Right ventricle myocardium inferior (tissue), 1 donor: ENCODE results near the gene CACNA1F. TPM values are rescaled to one million over a fixed set of nuclear protein-coding genes. Genes with fewer than 3 reads are reported as not detected.
A peak's percentile ranks its signal among the peaks of the same experiment; 100 is the strongest.

Experiments
- ATAC-seq: fragments of 200-7000 bp; cut with Tn5 transposase; one replicate; pipeline ENCODE4 v1.9.1; 2020; ENCODE audit warnings: mild to moderate bottlenecking, moderate library complexity
- DNase-seq: peaks from one replicate; pipeline ENCODE4 v3.0.0; 2021; ENCODE audit errors: missing footprints
- intact Hi-C: fragments of 100-400 bp; cut with DNase I; formaldehyde crosslinking; loops from one replicate; pipeline ENCODE4 v1.11.0; 2022
- total RNA-seq: library from RNA; stranded (reverse); fragmentation: NEBNext Ultra II Directional; extraction: Animal tissue kit (Norgen Biotek cat#: 25700); gene quantifications from one replicate; pipeline ENCODE4 v1.2.1, GENCODE V29; 2021
- donor health status: DM: no; HTN: yes; CAD: no; lungs with severe emphysema.

Gene CACNA1F
- total RNA-seq, 1 donor from 2014 or later, result not detected

DNA sequence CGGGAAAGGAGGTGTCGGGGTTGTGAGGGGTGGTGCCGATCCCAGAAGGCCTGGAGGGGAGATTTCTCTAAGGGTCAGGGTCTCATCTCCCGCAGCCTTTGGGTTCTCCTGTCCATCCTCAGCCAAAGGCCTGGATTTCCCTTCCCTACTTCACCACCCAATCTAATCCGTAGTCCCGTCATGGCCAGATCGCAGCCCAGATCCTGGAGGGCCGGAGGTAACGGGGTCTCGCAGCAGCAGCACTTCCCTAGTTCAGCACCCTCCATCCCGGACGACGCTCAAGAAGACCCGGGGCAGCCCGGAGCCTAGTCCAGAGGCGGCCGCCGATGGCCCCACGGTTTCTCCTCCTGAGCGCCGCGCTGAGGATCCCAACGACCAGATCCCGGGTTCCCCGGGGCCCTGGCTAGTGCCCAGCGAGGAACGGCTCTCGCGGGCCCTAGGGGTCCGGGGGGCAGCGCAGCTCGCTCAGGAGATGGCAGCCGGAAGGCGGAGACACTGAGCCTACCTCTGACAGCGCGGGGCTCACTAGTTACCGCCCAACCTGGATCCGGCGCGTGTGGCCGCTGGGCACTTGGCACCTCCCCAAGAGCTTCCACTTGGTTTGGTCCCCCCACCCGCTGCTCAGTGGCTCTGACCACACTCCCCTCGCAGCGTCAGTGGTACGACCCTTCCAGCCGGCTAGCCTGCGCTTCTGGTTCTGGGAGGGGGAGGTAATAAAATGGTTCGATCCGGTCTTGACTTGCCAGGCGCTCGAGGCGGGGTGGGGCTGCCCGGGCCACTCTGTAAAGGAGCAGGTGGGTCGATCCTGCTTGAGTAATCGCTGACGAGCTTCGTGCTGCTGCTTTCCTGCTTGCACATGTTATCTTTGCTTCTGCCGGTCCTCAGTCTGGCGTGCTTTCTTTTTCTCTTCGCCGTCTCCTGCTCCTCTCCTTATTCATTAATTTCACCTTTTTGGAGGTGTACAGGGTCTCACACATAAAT lies 66.9 kb downstream of the CACNA1F start:
- DNase-seq (peak; percentile 87), ATAC-seq (peak; percentile 43)
- intact Hi-C loops, result loop anchor here (2.0 kb wide), 1 partner anchor 19 kb away; no protein-coding TSS in a partner anchor

GRCh38 chrX:49164589-49165360 lies 68.4 kb downstream of the CACNA1F start:
- no peak for DNase-seq
- ATAC-seq, result no peak
- intact Hi-C loops, result no loop called here

DNA sequence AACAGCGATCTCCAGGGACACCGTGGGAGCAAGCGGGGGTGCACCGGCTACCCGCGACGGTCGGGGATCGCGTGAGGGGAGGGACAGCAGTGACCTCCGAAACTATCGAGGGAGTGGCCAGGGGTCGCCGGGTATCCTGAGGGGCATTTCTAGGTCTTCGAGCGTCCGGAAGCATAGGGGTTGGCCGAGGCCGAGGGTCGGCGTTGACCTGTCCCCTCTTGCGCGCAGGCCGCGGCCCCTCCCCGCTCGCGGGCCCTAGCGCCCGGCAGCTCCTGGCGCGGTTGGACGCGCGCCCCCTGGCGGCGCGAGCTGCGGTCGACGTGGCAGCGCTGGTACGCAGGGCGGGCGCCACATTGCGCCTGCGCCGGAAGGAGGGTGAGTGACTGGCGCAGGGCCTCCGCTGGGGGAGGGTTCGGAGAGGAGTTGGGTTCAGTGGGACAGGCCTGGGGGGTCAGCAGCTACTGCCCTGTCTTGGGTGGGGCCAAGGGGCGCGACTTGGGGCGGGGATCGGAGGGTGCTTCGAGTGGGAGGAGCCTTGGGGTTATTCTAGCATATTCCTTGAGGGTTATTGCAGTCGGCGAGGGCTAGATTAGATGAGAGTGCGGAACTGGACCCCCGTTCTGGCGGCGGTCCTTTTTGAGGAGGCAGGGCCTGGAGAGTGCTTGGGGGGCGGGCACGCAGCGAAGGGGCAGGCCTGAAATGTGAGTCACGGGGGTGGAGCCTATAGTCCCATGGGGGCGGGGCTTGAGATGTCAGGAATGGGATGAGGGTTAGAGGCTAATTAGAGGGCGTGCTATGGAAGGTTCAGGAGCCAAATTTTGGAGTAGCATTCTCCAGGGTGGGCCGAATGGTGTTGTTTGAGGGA lies 69.4 kb downstream of the CACNA1F start:
- DNase-seq, result peak; percentile 95
- ATAC-seq, result peak; percentile 72
- intact Hi-C loops, result loop anchor here (2.0 kb wide), 1 partner anchor 71 kb away; the partner anchor contains the start of gene CCDC22

DNA sequence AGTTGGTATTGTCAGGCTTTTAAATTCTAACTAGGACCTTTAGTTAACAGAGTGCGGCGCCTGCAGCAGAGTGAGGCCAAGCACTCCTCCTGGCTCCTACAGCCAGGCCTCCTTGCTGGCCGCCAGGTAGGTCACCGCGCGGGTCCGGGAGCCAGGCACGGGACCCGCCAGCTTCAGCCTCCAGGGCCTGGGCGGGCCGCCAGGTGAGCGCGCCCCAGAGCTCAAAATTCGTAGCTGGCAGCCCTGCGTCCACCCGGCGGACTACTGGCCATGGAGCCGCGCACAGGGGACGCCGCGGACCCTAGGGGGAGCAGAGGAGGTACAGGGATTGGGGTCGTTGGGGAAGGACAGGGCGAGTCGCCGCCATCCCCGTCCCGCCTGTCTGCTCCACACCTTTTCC lies 70.5 kb downstream of the CACNA1F start, which contains the start of gene MAGIX:
Gene MAGIX (plus strand): TSS at position 139 of the 400 bp plus-strand sequence. CDS start 132 bp downstream, at position 271.
- no peak for DNase-seq
- ATAC-seq, result no peak
- intact Hi-C loops, result loop anchor here (2.0 kb wide), 1 partner anchor 72 kb away; the partner anchor contains the start of gene CCDC22

DNA sequence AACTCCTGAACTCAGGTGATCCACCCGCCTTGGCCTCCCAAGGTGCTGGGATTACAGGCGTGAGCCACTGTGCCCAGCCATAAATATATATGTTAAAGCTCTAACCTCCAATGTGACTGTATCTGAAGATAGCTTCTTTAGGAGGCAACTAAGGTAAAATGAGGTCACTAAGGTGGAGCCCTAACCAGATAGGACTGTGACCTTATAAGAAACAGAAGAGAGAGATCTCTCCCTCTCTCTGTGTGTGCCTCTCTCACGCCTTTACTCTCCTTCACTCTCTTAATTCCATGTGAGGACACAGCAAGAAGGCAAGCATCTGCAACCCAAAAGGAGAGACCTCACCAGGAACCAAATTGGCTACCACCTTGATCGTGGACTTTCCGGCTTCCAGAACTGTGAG lies 71.5 kb downstream of the CACNA1F start:
- intact Hi-C loops, result loop anchor here (2.0 kb wide), 1 partner anchor 73 kb away; the partner anchor contains the start of gene CCDC22
- ATAC-seq, result no peak
- no peak for DNase-seq

- intact Hi-C loops, result no loop called here
- ATAC-seq (no peak), DNase-seq (no peak)
Measured at GRCh38 chrX:49160908-49161307, 72.2 kb downstream of the CACNA1F start.

- intact Hi-C loops, result no loop called here
- DNase-seq (no peak), ATAC-seq (no peak)
Measured at GRCh38 chrX:49157194-49157593, 75.9 kb downstream of the CACNA1F start.

DNA sequence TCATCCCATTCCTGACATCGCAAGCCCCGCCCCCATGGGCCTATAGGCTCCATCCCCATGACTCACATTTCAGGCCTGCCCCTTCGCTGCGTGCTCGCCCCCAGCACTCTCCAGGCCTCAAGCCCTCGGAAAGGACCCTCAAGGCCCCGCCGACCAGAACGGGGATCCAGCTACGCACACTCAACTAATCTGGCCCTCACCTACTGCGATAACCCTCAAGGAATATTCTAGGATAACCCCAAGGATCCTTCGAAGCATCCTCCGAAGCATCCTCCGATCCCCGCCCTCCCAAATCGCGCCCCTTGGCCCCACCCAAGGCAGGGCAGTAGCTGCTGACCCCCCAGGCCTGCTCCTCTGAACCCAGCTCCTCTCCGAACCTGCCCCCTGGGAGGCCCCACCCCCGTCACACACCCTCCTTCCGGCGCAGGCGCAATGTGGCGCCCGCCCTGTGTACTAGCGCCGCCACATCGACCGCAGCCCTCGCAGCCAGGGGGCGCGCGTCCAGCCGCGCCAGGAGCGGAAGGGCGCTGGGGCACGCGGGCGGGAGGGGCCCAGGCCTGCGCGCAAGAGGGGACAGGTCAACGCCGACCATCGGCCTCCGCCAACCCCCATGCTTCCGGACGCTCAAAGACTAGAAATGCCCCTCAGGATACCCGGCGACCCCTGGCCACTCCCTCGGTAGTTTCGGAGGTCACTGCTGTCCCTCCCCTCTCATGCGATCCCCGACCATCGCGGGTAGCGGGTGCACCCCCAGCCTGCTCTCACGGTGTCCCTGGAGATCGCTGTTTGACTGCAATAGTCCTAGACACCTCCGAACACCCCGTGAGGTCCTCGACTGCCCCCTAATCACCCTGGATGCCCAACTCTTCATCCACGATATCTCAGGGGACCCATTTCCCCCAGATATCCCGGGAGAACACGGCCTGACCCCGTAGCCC lies 77.0 kb downstream of the CACNA1F start:
- intact Hi-C loops, result loop anchor here (2.0 kb wide), 1 partner anchor 33 kb away; the partner anchor contains the start of gene GPKOW
- ATAC-seq (peak; percentile 96), DNase-seq (peak; percentile 95)

GRCh38 chrX:49155243-49155899 lies 77.8 kb downstream of the CACNA1F start:
- ATAC-seq (peak; percentile 5), DNase-seq (no peak)
- intact Hi-C loops, result loop anchor here (2.0 kb wide), 1 partner anchor 33 kb away; the partner anchor contains the start of gene GPKOW

Other genes with a start within 250 kb of the CACNA1F start
- gene GRIPAP1, start 231.1 kb downstream of the CACNA1F start, total RNA-seq, result 20.1 TPM
- 24.8 TPM for gene TFE3, start 190.0 kb downstream of the CACNA1F start, total RNA-seq
- gene CCDC120, start 174.3 kb downstream of the CACNA1F start, total RNA-seq, result 1.4 TPM
- 7.1 TPM for gene PRAF2, start 159.3 kb downstream of the CACNA1F start, total RNA-seq
- 67.1 TPM for gene WDR45, start 153.5 kb downstream of the CACNA1F start, total RNA-seq
- 19.0 TPM for gene GPKOW, start 109.6 kb downstream of the CACNA1F start, total RNA-seq
- gene MAGIX, start 70.6 kb downstream of the CACNA1F start, total RNA-seq, result 4.3 TPM
- 67.0 TPM for gene PLP2, start 61.4 kb downstream of the CACNA1F start, total RNA-seq
- gene PRICKLE3, start 47.0 kb downstream of the CACNA1F start, total RNA-seq, result 15.1 TPM
- gene SYP, start 33.1 kb downstream of the CACNA1F start, total RNA-seq, result 1.8 TPM
- gene CCDC22, start 2.1 kb upstream of the CACNA1F start, total RNA-seq, result 10.8 TPM
- not detected for gene FOXP3, start 31.4 kb upstream of the CACNA1F start, total RNA-seq
- 19.5 TPM for gene PPP1R3F, start 36.5 kb upstream of the CACNA1F start, total RNA-seq
- gene GAGE10, start 70.3 kb upstream of the CACNA1F start, total RNA-seq, result not detected
- not detected for gene GAGE12J, start 88.7 kb upstream of the CACNA1F start, total RNA-seq
- gene GAGE13, start 98.2 kb upstream of the CACNA1F start, total RNA-seq, result not detected